ENCODE results near the gene AGTR1.

GRCh38 chr3:148792516-148792915 lies 94.8 kb downstream of the AGTR1 start:
- TF ChIP-seq, protein P1, sequence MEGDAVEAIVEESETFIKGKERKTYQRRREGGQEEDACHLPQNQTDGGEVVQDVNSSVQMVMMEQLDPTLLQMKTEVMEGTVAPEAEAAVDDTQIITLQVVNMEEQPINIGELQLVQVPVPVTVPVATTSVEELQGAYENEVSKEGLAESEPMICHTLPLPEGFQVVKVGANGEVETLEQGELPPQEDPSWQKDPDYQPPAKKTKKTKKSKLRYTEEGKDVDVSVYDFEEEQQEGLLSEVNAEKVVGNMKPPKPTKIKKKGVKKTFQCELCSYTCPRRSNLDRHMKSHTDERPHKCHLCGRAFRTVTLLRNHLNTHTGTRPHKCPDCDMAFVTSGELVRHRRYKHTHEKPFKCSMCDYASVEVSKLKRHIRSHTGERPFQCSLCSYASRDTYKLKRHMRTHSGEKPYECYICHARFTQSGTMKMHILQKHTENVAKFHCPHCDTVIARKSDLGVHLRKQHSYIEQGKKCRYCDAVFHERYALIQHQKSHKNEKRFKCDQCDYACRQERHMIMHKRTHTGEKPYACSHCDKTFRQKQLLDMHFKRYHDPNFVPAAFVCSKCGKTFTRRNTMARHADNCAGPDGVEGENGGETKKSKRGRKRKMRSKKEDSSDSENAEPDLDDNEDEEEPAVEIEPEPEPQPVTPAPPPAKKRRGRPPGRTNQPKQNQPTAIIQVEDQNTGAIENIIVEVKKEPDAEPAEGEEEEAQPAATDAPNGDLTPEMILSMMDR (IDR thresholded peaks at IDR 0.05; ENCODE audit: low read depth, low read length), result no peak
- TF ChIP-seq POLR2A (IDR thresholded peaks at IDR 0.05; ENCODE audit: extremely low read depth, insufficient read length), result no peak
